ENCODE data around the gene PDE4D. TPM values are rescaled to one million over a fixed set of nuclear protein-coding genes. Genes with fewer than 3 reads are reported as not detected.

PDE4D gene
- total RNA-seq, 1 experiment from 2014 or later, result 3.3 TPM

DNA sequence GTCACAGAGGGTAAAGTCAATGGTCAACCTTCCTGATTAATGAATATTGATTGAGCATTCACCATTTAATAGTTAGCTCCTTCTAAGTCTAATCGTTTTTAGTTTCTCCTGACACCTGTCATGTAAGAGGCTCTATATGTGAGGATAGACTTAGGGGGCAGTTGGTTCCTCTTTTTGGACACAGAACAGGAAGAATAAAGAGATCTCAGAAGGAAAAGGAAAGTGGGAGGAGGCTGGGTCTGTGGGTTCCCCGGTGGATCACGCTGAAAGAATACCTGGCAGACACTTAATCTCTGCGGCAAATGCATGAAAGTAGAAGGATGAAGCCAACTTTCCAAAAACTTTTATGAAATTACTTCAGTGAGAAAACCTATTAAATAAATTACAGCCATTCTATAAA lies 98.4 kb downstream of the PDE4D start:
- Mint-ChIP-seq H3K4me1 (peaks cover 15% of the 10 kb centered on the region), H3K4me3 (no peak overlapping the region), H3K9me3 (no peaks in the 10 kb centered on the region), H3K27me3 (ENCODE audit: low read depth) (no peaks in the 10 kb centered on the region), H3K27ac (no peak overlapping the region), H3K36me3 (no peaks in the 10 kb centered on the region)
- ChIA-PET CTCF (no interaction called here), POLR2A (no interaction called here)
- DNase-seq (ENCODE audit: low spot score) (no peak), ATAC-seq (no peak)
- TF ChIP-seq RELA (CRISPR knock-in tag; IDR thresholded peaks at IDR 0.05; ENCODE audit: borderline replicate concordance) (no peak), GTF2I (CRISPR knock-in tag; conservative IDR thresholded peaks at IDR 0.05) (no peak), MLX (CRISPR knock-in tag; IDR thresholded peaks at IDR 0.05) (no peak), NFYB (CRISPR knock-in tag; conservative IDR thresholded peaks at IDR 0.05; ENCODE audit: low read depth) (no peak), ELF4 (CRISPR knock-in tag; IDR thresholded peaks at IDR 0.05; ENCODE audit: low read depth) (no peak), SP1 (CRISPR knock-in tag; conservative IDR thresholded peaks at IDR 0.05) (no peak), FOXJ3 (CRISPR knock-in tag; IDR thresholded peaks at IDR 0.05; ENCODE audit: borderline replicate concordance) (no peak), GABPB1 (CRISPR knock-in tag; IDR thresholded peaks at IDR 0.05) (no peak), ATF1 (CRISPR knock-in tag; IDR thresholded peaks at IDR 0.05) (no peak), IRF2 (CRISPR knock-in tag; IDR thresholded peaks at IDR 0.05; ENCODE audit: borderline replicate concordance, low read depth) (no peak), E2F4 (CRISPR knock-in tag; IDR thresholded peaks at IDR 0.05; ENCODE audit: borderline replicate concordance, low read depth) (no peak), GRHL2 (CRISPR knock-in tag; IDR thresholded peaks at IDR 0.05; ENCODE audit: insufficient replicate concordance, severe bottlenecking) (no peak), NR1H2 (CRISPR knock-in tag; IDR thresholded peaks at IDR 0.05) (no peak), FOXK1 (CRISPR knock-in tag; IDR thresholded peaks at IDR 0.05) (no peak), ZNF396 (CRISPR knock-in tag; IDR thresholded peaks at IDR 0.05; ENCODE audit: borderline replicate concordance) (no peak), ZSCAN18 (CRISPR knock-in tag; IDR thresholded peaks at IDR 0.05) (no peak), EMX1 (CRISPR knock-in tag; IDR thresholded peaks at IDR 0.05) (no peak)
- TF ChIP-seq, protein P1, sequence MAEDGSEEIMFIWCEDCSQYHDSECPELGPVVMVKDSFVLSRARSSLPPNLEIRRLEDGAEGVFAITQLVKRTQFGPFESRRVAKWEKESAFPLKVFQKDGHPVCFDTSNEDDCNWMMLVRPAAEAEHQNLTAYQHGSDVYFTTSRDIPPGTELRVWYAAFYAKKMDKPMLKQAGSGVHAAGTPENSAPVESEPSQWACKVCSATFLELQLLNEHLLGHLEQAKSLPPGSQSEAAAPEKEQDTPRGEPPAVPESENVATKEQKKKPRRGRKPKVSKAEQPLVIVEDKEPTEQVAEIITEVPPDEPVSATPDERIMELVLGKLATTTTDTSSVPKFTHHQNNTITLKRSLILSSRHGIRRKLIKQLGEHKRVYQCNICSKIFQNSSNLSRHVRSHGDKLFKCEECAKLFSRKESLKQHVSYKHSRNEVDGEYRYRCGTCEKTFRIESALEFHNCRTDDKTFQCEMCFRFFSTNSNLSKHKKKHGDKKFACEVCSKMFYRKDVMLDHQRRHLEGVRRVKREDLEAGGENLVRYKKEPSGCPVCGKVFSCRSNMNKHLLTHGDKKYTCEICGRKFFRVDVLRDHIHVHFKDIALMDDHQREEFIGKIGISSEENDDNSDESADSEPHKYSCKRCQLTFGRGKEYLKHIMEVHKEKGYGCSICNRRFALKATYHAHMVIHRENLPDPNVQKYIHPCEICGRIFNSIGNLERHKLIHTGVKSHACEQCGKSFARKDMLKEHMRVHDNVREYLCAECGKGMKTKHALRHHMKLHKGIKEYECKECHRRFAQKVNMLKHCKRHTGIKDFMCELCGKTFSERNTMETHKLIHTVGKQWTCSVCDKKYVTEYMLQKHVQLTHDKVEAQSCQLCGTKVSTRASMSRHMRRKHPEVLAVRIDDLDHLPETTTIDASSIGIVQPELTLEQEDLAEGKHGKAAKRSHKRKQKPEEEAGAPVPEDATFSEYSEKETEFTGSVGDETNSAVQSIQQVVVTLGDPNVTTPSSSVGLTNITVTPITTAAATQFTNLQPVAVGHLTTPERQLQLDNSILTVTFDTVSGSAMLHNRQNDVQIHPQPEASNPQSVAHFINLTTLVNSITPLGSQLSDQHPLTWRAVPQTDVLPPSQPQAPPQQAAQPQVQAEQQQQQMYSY (CRISPR knock-in tag; IDR thresholded peaks at IDR 0.05), result no peak
- TF ChIP-seq, protein P2, sequence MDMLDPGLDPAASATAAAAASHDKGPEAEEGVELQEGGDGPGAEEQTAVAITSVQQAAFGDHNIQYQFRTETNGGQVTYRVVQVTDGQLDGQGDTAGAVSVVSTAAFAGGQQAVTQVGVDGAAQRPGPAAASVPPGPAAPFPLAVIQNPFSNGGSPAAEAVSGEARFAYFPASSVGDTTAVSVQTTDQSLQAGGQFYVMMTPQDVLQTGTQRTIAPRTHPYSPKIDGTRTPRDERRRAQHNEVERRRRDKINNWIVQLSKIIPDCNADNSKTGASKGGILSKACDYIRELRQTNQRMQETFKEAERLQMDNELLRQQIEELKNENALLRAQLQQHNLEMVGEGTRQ (CRISPR knock-in tag; IDR thresholded peaks at IDR 0.05), result no peak
